Vagina (tissue), 2 donors: ENCODE measurements around the gene GATAD2B.

Experiments used
- CTCF ChIP-seq, 3 experiments: fragments of 450-650 bp in 2 of 3; fragments of 200-600 bp in 1 of 3; sonication (generic) in 1 of 3; IDR thresholded peaks; one replicate each; pipeline ENCODE4 v1.5.1; 2017 to 2019; ENCODE audit warnings: antibody characterized with exemption in 3 of 3, mild to moderate bottlenecking in 2 of 3, moderate library complexity in 2 of 3
- POLR2A ChIP-seq, 2 donors: fragments of 450-650 bp; IDR thresholded peaks; one replicate each; pipeline ENCODE4 v1.6.1; 2017; ENCODE audit warnings: antibody characterized with exemption in 2 of 2, mild to moderate bottlenecking in 2 of 2, moderate library complexity in 2 of 2
- POLR2AphosphoS5 ChIP-seq, 2 donors: sonication (generic); formaldehyde crosslinking; IDR thresholded peaks; one replicate each; pipeline ENCODE4 v1.9.0; 2017; ENCODE audit warnings: antibody characterized with exemption in 2 of 2, mild to moderate bottlenecking in 2 of 2, low read depth in 1 of 2; ENCODE audit not compliant: insufficient read depth in 1 of 2

- TF ChIP-seq CTCF (IDR thresholded peaks at IDR 0.05) (no peak), POLR2A (IDR thresholded peaks at IDR 0.05) (no peak), POLR2AphosphoS5 (IDR thresholded peaks at IDR 0.05; ENCODE audit: insufficient read depth in 1 of 2, low read depth in 1 of 2) (no peak)
These were observed 49.8 kb downstream of the GATAD2B start for GRCh38 chr1:153872934-153873333.
